Muscle of arm (tissue), 12 donors: Measurements from ENCODE around the gene SLC39A5. TPM values are rescaled to one million over a fixed set of nuclear protein-coding genes. Genes with fewer than 3 reads are reported as not detected.
"Not testable (repeated sequence)": the region's sequence is repeated elsewhere in the genome, so short reads cannot be mapped to it uniquely, and the experiment has no call there.

Source experiments
- DNase-seq: peaks from one replicate; pipeline ENCODE4 v3.0.0-alpha.2; 2013
- polyA plus RNA-seq, 12 donors: library from polyadenylated mRNA; unstranded; fragments of 120-200 nt; gene quantifications; one replicate each; pipeline ENCODE4 v1.2.1, GENCODE V29; 2013; ENCODE audit not compliant: insufficient read length in 12 of 12

SLC39A5 gene
- polyA plus RNA-seq, 12 donors: 0.13 to 85.4 (median 0.59) TPM; not detected in 2

DNA sequence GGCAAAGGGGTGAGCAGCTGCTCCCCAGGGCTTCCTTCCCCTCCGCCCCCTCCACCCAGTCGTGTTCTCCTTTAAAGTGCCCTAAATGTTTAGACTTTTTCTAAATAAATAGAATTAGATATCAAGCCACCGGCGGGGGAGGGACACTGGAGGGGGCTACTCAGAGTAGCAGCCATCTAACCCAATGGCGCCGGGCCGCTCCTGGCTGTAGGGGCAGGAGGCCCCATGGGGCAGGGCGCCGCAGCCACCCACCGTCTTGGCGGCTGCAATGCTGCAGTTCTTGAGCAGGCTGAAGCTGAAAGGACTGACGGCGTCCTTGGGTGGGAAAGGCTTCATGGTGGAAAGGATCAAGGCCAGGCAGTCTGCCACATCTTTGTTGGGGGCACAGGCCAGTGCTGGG, 13.1 kb downstream of the SLC39A5 start:
- no peak for DNase-seq

DNA sequence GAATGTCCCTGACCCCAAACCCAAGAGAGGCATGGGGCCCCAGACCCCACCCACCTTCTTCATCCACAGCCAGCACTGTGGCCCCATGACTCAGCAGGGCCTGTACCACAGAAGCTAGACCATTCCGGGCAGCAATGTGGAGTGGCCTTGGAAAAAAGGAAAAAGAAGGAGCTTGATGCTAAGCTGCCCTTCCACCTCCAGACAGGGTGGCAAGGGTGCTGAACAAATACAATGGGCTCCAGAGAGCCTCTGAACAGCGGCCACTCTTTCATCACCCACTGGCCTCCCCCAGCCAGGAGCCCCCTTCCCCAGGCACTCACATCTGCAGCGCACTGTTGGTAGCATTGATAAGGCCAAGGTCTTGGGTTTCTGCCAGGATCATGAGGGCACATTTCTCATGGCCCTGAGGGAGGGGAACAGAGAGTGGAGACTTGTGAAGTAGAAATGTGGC, 13.9 kb downstream of the SLC39A5 start:
- DNase-seq: no peak

DNA sequence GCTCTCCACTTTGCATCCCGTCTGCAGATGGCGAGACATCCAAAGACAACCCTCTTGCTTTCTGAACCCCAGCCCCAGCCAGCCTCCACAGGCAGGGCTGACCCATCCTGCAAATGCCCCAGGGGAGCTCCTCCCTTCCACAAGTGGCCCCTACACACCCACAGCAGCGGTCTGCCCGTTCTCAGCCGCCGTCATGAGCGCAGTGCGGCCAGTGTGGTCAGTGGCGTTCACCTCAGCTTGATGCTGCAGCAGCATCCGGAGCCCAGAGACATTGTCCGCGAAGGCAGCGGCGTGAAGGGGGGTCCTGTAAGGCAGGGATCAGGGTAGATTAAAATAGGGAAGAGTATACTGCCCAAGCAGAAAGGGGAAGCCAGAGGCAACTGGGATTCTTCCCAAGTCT, 14.6 kb downstream of the SLC39A5 start:
- no peak for DNase-seq

DNA sequence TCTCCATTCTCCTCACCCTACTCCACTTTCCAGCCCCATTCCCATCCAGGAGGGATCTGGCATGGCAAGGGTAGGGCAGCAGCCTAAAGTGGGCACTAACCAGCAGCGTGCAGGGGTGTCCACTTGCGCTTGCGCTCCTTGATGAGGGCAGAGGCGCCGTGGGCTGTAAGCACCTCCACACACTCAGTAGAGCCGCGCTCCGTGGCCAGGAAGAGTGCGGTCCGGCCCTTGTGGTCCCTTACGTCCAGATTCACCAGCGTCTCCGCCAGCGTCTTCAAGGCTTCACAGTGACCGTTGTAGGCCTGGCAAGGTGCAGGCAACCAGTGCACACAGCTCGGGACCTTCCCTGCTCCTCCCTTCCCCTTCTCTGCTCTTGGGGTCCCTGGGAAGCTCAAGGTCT, 18.1 kb downstream of the SLC39A5 start:
- no peak for DNase-seq

DNA sequence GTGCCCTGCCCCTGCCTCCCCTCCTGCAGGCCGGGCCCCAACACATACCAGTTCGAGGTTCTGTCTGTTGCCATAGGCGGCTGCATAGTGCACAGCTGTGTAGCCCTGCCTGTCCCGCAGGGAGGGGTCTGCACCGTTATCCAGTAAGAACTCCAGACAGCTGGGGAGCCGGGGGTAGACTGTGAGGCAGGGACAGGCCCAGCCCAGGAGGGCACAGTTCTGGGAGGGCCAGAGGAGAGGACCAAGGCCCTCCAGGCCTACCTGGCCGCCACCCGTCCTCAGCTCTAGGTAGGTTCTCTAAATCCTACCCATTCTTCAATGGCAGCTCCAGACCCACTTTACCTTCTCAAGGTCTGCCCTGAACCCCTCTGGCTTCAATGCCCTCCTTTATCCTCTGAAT, 18.9 kb downstream of the SLC39A5 start:
- no peak for DNase-seq

DNA sequence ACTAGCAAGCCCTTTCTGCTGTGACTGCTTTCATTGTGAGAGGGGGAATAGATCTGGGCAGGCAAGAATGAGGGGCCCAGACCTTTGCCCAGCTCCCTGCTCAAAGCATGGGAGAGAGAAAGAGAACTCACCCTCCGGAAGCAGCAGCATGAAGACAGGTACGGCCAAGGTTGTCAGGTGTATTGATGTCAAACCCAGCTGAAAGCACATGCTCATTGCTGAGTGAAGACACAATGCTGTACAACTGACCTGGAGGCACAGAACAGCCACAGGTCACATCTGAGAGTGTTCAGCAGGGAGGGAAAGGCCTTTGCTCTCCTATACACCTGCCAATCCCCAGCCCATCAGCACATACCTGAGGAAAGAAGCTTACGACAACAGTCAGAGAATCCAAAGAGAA, 22.8 kb downstream of the SLC39A5 start:
- DNase-seq: no peak

DNA sequence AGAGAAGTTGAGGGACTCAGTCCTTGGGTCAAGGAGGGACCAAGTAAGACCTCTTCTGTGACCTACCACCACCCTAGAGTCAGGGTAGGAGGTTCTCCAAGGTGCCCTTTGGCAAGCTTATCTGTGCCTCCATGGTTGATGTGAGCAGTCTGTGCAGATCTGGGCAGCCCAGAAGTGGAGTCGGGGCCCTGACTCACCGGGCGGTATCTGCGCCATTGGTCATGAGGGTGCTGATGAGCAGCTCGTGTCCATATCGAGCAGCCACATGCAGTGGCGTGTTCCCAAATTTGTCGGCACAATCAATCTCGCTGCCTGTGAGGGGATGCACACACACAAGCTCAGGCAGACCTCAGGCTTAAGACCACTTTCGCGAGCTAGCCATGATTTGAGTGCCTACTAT, 23.2 kb downstream of the SLC39A5 start:
- no peak for DNase-seq

DNA sequence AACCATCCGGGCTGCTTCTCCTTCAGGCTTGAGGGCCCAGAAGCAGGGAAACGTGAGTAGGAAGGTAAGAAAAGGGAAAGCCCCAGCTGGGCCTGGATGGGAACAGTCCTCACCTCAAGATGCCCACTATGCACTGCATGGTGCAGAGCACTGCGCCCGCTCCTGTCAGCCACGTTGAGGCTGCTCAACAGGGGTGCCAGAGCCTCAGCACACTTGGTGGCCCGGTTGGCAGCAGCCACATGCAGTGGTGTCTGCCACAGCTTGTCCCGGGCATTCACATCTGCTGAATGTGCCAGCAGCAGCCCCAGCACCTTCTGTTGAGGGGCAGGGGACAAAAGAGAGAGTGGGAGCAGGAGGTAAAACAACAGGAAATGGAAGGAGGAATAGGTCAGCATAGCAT, 25.8 kb downstream of the SLC39A5 start:
- DNase-seq: no peak

DNA sequence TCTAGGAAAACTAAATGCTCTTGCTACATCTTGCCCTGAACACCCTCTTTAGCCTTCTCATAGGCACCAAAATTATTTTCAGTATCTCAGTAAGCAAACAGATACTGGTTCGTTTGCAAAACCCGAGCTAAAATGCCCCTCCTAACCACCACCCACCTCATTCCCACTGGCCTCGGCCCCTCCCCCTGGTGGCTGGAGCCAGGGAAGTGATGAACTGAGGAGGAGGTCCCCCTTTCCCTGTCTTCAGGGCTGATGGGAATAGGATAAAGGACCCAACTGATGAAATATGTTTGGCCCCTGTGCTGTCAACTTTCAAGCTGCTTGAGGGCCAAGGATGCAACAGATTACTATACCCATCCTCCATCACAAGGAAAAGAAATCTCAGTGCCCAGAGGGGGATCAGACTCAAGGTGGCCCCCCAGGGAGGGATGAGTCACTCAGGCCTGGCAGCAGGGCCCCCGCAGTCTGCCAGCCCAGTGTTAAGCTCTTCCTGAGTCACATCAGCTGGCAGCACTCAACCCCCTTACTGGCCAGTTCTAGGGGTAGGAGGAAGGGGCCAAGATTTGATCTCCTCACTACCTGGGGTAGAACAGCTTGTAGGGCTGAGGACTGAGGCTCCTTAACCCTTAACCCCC, 26.6 kb downstream of the SLC39A5 start:
- DNase-seq: no peak

DNA sequence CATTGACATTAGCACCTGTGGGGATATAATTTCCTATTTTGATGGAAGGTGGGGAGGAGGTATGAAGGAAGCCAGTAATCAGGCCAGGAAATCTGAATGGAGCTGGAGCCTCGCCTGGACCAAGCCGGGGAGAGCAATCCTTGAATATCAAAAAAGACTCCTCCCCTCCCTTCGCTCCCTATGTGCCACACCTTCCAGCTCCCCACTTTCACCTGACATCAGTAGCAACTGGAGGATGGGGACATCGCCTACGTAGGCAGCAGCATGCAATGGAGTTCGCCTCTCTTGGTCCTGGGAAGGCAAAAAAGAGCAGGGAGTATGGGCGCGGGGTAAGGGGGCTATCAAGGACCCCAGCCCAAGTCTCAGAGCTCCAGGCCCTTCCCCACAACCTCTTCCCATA, 27.2 kb downstream of the SLC39A5 start:
- no peak for DNase-seq

DNA sequence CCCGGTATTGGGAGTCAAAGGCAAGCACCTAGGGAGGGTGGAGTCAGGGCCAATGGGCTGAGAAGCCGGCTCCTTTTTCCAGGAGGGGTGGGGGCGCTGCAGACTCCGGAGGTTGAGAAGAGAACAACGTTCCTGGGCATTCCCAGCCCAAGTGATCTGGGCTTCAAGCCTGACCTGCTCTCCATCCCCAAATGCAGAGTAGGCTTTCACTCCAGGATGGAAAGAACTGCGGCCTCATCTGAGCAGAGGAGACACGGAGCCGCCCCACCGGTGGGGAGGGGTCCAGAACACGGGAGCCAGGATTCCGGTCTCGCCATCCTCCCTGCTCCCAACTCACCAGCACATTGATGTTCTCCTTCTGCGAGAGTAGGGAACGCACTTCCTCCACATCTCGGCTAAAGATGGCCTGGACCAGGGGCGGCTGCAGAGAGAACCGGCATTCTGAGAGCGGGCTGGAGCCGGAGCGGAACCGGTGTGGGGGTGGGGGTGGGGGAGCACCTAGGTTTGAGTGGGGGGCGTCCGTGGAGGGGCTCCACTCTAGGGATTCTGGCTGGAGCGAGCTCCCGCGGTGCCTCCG, 27.7 kb downstream of the SLC39A5 start:
- DNase-seq: peak; percentile 23

DNA sequence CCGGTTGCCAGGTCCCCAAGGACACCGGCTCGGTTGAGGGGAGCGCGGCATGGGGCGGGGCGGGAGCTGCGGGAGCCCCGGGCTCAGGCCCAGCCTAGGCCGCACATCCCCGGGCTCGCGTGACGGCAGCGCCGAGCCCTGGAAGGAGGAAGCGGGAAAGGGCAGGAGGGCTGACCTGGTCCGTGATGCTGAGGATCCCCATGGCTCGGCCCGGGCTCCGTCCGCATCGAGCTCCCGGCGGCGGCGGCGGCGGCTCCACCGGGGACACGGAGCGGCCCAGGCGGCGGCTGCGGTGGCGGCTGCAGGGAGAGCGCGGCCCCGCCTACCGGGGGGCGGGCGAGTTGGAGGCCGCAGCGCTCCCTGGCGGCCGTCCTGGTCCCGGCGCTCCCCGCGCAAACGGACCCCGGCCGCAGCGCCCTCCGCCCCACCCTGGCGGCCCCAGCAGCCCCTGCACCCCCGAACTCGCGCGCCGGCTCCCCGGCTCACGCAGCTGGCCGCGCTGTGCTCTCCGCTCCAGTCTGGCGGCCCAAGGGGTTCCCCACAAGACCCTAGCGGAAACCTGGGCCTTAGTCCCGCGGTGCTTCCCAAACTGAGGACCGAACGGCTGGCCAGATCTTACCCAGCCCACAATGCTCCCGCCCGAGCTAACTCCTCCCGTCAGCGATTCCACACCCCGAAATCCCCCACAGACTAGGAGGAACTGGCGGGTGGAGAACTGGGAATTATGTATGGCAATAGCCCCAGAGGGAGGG, 28.4 kb downstream of the SLC39A5 start, which contains the start of gene ANKRD52:
TSS of gene ANKRD52 (minus strand) at position 317 of the 752 bp plus-strand sequence. CDS start at position 202, 115 bp downstream.
- DNase-seq: peak; percentile 85

DNA sequence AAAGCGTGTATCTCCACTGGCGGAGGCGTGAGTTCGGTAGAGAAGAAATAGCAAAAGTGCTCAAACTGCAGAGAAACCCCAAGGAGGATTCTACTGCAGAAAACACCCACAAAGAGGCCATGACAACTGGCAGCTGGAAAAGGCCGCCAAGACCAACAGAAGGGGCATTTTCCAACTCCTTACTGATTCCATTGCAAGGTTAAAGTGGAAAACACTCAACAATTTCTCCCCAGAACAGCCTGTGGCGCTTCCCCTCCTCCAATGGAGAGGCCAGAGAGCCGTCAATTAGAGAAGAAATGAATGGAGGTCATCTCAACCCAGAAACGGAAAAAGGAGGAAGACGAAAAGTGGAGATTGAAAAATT, 29.0 kb downstream of the SLC39A5 start:
- DNase-seq: no peak

DNA sequence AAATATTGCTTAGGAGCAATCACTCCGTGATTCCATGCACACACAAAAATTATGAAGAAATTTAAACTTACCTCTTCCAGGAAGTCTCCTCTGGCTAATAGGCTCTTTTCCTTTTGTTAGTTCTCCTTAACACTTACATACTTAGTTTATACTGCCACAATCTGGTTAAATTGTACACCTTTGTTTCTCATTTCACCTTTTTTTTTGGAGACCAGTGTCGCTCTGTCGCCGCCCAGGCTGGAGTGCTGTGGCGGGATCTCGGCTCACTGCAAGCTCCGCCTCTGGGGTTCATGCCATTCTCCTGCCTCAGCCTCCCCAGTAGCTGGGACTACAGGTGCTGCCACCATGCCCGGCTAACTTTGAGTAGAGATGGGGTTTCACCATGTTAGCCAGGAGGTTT, 30.5 kb downstream of the SLC39A5 start:
- no peak for DNase-seq

DNA sequence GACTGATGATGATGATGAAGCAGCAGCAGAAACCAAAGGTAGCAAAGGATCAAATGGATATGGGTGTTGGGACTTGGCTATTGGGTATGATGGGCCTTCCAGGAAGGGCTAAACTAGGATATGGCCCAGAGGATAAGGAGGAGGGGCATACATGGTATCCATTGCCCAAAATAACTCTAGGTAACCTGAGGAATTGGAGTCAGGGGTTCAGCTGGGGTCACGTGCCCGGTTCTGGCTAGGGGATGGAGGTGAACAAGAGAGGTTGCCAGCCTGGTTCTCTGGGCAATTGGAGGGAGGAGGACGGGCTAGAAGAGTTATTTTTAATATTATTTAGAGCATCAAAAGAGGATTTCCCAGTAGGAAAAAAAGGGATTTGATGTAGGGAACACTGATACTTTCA, 31.1 kb downstream of the SLC39A5 start:
- no peak for DNase-seq

DNA sequence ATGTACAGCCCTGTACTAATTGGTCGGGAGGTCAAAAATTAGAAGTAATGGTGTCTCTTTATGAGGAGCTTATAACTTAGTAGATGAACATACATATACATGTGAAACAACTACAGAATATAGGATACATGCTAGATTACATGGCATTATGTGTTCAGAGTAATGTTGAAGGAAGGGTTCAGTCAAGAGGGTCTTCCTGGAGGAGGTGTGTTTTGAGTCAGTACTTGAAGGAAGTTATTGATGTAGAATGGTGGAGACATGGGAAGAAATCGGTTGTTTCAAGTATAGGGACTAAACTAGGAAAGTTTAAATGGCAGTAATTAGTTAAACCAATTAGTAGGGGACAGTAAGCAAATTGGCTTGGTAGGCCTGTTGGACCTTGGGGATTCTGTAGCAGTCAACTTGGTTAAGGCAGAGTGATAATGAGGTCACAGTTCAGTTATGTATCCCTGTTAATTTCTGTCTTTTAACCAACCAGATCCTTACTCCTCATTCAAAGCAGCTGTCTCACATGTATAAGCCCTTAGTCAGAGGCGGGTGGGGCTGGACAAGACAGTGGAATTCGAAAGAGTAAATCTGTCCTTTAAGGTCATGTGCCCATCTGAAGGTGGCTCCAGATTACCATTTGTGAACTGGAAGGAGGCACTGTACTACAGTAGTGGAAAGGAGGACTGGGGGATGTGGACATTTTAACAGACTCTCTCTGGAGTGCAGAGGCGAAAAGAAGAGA, 31.8 kb downstream of the SLC39A5 start:
- no peak for DNase-seq

DNA sequence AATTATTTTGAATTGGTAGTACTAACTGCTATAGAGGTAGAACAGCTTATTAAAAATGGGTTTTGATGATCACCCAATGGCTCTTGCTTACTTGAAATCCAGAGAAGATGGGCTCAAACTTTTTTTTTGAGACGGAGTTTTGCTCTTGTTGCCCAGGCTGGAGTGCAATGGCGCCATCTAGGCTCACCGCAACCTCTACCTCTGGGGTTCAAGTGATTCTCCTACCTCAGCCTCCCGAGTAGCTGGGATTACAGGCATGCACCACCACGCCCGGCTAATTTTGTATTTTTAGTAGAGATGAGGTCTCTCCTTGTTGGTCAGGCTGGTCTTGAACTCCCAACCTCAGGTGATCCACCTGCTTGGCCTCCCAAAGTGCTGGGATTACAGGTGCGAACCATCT, 33.1 kb downstream of the SLC39A5 start:
- not testable (repeated sequence) for DNase-seq

DNA sequence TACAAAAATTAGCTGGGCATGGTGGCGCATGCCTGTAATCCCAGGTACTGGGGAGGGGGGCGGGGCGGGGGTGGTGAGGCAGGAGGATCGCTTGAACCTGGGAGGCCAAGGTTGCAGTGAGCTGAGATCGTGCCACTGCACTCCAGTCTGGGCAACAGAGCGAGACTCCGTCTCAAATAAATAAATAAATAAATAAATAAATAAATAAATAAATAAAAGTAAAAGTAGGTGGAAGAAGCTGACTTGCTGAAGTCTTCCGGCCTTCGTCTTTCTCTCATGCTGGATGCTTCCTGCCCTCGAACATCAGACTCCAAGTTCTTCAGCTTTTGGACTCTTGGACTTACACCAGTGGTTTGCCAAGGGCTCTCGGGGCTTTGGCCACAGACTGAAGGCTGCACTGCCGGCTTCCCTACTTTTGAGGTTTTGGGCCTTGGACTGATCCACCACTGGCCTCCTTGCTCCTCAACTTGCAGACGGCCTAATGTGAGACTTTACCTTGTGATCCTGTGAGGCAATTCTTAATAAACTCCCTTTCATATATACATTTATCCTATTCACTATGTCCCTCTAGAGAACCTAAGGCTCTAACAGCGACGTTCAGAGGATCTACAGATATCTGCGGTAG, 36.3 kb downstream of the SLC39A5 start:
- not testable (repeated sequence) for DNase-seq

DNA sequence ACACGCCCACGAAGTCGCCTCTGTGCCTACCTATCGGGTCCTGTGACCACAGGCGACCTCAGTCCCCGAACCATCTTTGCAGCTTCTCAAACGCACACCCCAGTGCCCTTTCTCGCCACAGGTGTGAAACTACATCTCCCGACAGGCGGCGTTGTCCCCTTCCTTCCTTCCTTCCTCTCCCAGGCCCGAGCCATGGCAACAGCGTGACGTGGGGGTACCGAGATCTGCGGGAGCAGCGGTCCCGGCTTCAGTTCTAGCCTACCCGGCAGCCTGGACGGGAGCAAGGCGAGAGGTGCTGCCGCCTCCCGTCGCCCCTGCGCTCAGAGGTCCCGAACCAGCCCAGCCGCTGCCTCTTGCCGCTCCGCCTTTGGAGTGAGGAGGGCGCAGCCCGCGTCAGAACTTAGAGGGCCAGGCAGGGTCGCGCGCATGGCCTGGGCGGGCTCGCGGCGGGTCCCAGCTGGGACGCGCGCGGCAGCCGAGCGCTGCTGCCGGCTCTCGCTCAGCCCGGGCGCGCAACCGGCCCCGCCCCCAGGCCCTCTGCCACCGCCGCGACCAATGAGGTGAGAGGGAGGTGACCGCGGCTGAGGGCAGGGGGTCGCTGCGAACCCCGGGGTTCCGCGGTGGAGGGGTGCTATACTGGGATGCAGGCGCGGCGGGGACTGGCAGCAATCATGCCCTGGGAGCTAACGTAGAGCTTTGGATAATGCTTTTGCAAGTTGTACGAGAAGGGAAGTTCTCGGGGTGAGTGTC, 37.0 kb downstream of the SLC39A5 start, which contains the start of gene COQ10A:
TSS of gene COQ10A (plus strand) at position 250 of the 750 bp plus-strand sequence. CDS start at position 427, 177 bp downstream.
- DNase-seq: peak; percentile 91

DNA sequence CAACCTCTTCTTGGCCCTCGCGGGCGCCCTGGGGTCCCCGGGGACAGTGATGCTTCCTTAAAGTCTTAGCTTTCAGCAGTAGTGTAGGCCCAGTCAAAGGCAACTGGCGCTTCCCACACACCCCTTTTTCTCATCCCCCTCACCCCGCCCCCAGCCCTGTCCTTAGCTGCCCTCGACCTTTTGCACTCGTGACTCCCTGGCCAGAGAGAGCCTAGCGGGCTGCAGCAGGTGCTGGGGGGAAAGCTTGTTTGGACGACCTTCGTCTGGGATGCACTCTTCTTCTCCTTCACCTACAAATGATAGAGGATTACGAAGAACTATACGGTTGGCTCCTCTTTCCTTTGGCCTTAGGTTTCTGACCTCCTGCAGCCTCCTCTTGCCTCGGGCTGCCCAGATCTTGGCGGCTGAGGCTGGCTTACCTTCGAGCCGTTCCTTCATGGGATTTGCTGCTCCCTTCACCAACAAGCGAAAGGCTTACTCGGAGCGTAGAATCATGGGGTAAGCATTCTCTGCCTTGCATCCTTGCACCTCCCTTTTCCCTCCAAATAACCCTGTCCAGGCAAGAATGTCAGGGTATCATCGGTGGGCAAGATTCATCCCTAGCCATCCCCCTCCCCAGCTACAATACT, 37.7 kb downstream of the SLC39A5 start:
- no peak for DNase-seq

DNA sequence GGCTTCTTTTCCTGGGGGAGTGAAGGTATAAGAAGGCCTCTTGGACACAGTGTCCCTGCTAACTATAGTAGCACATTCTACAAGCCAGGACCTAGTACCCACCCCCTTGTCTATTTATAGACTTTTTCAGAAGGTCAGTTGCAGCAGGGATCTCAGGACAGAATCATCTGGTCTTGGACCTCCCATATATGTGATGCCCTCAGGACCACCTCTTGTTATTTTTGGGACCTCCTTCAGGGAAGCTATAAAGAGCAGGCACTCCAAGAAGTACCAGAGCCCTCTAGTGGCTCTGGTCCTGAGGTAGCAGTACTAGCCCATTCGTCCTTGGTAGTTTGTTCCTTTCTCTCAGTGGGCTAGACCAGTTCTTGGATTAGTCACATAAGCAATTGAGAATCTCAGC, 41.2 kb downstream of the SLC39A5 start:
- DNase-seq: no peak
